Measurements from ENCODE around the gene SLC16A3. TPM values are rescaled to one million over a fixed set of nuclear protein-coding genes. Genes with fewer than 3 reads are reported as not detected.

SLC16A3 gene
- total and polyA plus RNA-seq, 2 of the 4 experiments (the other 2 are of a cell fraction) = 49.1 to 181 TPM

DNA sequence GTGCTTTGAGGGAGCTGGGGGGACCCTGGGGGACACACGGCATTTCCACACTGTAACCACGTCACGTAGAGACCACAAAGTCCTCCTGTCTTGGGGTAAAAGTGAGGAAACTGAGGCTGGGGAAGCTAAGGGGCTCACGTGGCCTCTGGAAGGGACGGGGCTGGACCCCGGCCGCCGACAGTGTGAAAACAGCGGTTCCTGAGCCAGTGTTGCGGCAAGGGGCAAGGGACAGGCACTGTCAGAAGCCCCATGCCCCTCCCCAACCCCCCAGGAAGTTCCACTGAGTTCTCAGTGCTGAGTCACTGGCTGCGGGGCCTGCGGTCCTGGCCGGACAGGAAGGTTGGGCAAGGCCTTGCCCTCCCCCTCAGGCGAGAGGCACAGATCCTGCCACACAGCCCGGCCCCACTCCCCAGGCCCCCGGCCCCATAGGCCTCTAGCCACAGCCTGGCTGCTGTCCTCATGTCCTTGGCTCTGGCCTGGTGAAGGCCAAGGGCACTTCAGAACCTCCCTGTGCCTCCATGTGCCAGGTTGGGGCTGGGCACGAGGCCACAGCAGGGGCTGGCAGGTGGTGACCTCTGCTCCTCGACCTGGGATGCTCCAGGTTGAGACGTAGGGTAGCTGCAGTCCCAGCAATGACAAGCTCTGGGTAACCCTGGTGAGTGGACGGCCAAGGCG lies 11.2 kb upstream of the SLC16A3 start (continued):
- TF ChIP-seq MAFK (IDR thresholded peaks at IDR 0.05; ENCODE audit: low read depth, low read length) = no peak

DNA sequence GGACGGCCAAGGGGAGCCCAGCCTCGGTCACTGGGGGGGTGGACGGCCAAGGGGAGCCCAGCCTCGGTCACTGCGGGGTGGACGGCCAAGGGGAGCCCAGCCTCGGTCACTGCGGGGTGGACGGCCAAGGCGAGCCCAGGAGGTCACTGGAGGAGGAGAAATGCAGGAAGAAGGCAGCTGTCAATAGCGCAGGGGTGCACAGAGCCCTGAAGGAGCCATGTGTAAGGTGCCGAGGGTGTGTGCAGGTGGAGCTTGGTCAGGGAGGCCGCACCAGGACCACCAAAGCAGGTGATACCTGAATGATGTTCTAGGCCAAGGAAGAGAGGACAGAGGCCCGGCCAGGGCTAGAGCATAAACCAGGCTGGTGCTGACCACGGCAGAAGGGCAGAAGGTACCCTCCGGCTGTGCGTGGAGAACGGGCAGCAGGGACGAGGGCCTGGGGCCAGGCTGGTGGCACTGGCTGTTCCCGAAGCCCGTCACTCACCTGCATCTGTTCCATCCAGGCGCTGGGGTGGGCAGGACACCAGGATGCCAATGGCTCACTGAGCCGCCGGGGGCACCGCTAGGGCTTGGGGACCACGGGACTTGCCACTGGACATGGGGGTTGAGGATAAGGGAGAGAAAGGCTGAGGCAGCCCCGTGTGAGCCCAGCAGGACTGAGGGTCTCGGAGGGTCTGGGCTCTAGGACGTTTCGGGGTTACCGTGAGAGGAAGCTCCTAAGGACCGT lies 10.3 kb upstream of the SLC16A3 start:
- peak overlapping the region; percentile 18; the same call in 1 of the 2 replicates for H3K23ac ChIP-seq (ENCODE audit: low read depth, low read length)
- H3K27ac ChIP-seq (ENCODE audit: insufficient read depth, low read length) = peak overlapping the region; percentile 87
- ATAC-seq (ENCODE audit: low read depth) (no peak), DNase-seq (no peak)
- H2BK15ac ChIP-seq (ENCODE audit: low read depth, low read length) = peak overlapping the region; percentile 99
- dilution Hi-C loops (cut with HindIII; ENCODE audit: low sequenced_read_pairs, unreplicated experiment) (no loop called here), in situ Hi-C loops (cut with MboI; ENCODE audit: low sequenced_read_pairs) (no loop called here), intact Hi-C loops (cut with micrococcal nuclease) (no loop called here)
- no peak for TF ChIP-seq MAZ (IDR thresholded peaks at IDR 0.05; ENCODE audit: borderline replicate concordance, low read depth, low read length)
- no peak for TF ChIP-seq CTCF (conservative IDR thresholded peaks at IDR 0.05; ENCODE audit: low read depth, low read length)
- TF ChIP-seq CHD1 (IDR thresholded peaks at IDR 0.05; ENCODE audit: low read depth, low read length) = no peak
- CTCF ChIA-PET = no interaction called here
- 95% methylated on average over 13 of the region's 32 CpGs; no CpG with 5 or more reads in 1 of the 2 experiments for WGBS, 2 experiments (ENCODE audit: extremely low coverage in 2 of 2, insufficient read length in 1 of 2)
- H2AFZ ChIP-seq (replicated peaks; ENCODE audit: low read length, poor library complexity) = peak overlapping the region; percentile 0
- no peaks in the 10 kb centered on the region for H3K9me3 ChIP-seq (ENCODE audit: control insufficient read depth, insufficient read depth, low read length)
- H2BK5ac ChIP-seq (ENCODE audit: low read depth, low read length, poor library complexity, severe bottlenecking) = peak overlapping the region; percentile 91
- no peaks in the 10 kb centered on the region for H4K20me1 ChIP-seq (ENCODE audit: insufficient read depth, low read length)
- H3K4me1 ChIP-seq (ENCODE audit: control insufficient read depth, insufficient read depth, low read length) = peaks cover 45% of the 10 kb centered on the region
- H3K56ac ChIP-seq (ENCODE audit: extremely low read depth, insufficient read depth, low read length) = peak overlapping the region; percentile 46; the same call in 1 of the 2 replicates
- H3K36me3 ChIP-seq (ENCODE audit: control insufficient read depth, insufficient read depth, low read length) = no peaks in the 10 kb centered on the region
- H4K91ac ChIP-seq (ENCODE audit: insufficient read depth, low read depth, low read length) = peak overlapping the region; percentile 98
- H3K4me2 ChIP-seq (ENCODE audit: low read depth, low read length) = no peak overlapping the region
- peak overlapping the region; percentile 24; the same call in 1 of the 2 replicates for H3K9ac ChIP-seq (ENCODE audit: low read depth, low read length)
- H3K4me3 ChIP-seq (ENCODE audit: insufficient read depth, low read depth, low read length) = no peak overlapping the region
- no peaks in the 10 kb centered on the region for H3K27me3 ChIP-seq (ENCODE audit: control insufficient read depth, insufficient read depth, low read length)
- BruUV-seq (replicated peaks) = no TSS peak
- peak overlapping the region; percentile 98 for H2AK9ac ChIP-seq (replicated peaks; ENCODE audit: low read depth, low read length, poor library complexity)
- peak overlapping the region; percentile 93 for H3K14ac ChIP-seq (replicated peaks; ENCODE audit: low read depth, low read length)
- H4K5ac ChIP-seq (ENCODE audit: low read depth, low read length) = peak overlapping the region; percentile 88
- H4K8ac ChIP-seq (ENCODE audit: low read depth in 2 of 2, low read length in 2 of 2) = peak overlapping the region; percentile 73 to 98
- peak overlapping the region; percentile 100 for H2AK5ac ChIP-seq (ENCODE audit: low read depth, low read length)
- peaks cover 34% of the 10 kb centered on the region for H3K9me1 ChIP-seq (ENCODE audit: insufficient read depth, low read length)
- H3K79me1 ChIP-seq (ENCODE audit: low read depth in 1 of 2, low read length in 2 of 2) = peaks cover 18 to 72% of the 10 kb centered on the region in 2 experiments; a peak in 3 of 4 replicates
- peak overlapping the region; percentile 84 for H3K18ac ChIP-seq (ENCODE audit: low read depth, low read length)
- peak overlapping the region; percentile 96 for H2BK120ac ChIP-seq (ENCODE audit: low read depth, low read length)
- H2BK20ac ChIP-seq (ENCODE audit: low read depth, low read length) = peak overlapping the region; percentile 99
- POLR2A ChIA-PET (ENCODE audit: unreplicated experiment) = interaction anchor here (2.2 kb wide), 1 partner anchor 11 kb away, joined by 5 read pairs; the partner anchor contains the start of gene SLC16A3
- peak overlapping the region; percentile 98 for H3K4ac ChIP-seq (ENCODE audit: low read depth, low read length)
